Stimulated activated CD8-positive, alpha-beta memory T cell treated with anti-CD3 and anti-CD28 coated beads, Interleukin-7, amount 100 ng/mL, for 4 hours (primary cell): Measurements from ENCODE around the gene NDUFB6.
A peak's percentile ranks its signal among the peaks of the same experiment; 100 is the strongest.
"Not testable (repeated sequence)": the region's sequence is repeated elsewhere in the genome, so short reads cannot be mapped to it uniquely, and the experiment has no call there.

Experiments used
- DNase-seq, 2 donors: peaks; one replicate each; pipeline ENCODE4 v3.0.0-alpha.2; 2020; ENCODE audit warnings: low read depth in 2 of 2

Gene NDUFB6

DNA sequence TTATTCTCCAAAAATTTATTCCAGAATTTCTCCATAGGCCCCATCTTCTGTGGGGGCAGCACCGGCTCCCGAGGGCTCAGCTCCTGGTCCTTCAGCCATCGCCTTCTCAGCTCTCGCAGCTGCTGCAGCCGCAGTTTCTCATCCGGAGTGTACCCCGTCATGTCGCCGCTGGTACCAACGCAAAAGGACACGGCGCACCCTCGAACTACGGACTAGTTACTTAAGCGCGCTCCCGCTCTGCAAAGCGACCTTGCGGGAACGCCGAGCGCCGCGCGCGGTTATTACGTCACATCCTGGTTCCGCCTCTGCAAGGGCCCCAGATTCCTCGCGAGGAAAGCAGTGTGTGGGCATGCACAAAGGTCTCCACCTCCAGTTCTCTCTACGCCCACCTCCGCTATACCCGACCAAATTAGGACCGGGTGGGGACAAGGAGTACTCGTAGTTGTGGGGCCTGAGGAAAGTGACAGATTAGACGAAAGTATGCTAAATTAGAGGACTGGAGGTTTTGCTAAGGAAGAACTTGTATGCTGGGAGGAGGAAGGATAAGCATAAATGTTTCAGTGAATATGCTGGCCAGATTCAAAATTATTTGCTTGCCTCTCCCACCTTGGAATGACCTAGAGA, at the start of gene NDUFB6:
Gene NDUFB6 (minus strand): TSS at position 260 of the 624 bp plus-strand sequence. CDS start 99 bp downstream, at position 161.
- peak; percentile 94 to 95 for DNase-seq

- DNase-seq = no peak
Observed at GRCh38 chr9:32618261-32618660, 45.3 kb upstream of the NDUFB6 start.

GRCh38 chr9:32606811-32607210, 33.9 kb upstream of the NDUFB6 start:
- DNase-seq = no peak

GRCh38 chr9:32603914-32604852, 31.2 kb upstream of the NDUFB6 start:
- DNase-seq = no peak

GRCh38 chr9:32599021-32599420, 26.1 kb upstream of the NDUFB6 start:
- not testable (repeated sequence) for DNase-seq

GRCh38 chr9:32596936-32597335, 24.0 kb upstream of the NDUFB6 start:
- no peak for DNase-seq

- DNase-seq = no peak
Observed at GRCh38 chr9:32596096-32596865, 23.3 kb upstream of the NDUFB6 start.

DNA sequence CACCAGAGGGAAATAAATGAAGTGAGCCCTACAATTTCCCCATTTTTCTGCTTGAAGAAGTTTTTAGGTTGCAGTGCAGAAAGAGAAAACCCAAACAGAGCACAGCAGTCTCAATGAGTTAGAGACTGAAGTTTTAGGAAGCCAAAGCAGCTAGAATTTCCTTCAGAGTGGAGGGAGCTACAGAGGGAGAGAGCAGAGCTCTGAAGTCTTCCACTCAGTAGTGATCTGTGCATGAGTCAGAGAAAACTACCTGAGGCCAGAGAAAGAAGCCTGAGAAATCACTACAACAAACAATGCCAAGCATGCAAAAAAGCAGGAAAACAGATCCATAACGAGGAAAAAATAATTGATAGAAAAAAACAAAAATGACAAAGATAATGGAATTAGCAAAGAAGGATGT, 17.9 kb upstream of the NDUFB6 start:
- DNase-seq = no peak

DNA sequence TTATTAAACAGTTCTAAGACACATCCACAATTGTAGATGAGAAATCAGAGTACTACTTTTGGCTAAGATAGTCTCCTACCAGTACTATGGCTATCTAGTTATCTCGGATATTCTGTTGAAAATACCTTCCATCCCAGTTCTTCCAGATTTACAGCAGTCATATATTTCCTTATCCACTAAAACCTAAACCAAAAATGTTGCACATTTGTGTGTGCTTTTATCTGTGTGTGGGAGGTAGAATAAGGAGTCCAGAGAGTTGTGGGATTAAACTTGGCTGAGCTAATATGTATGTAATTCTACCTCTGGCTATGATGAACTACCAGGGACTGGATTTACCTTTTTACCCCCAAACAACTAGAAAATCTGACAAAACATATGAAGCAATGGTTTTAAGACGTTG, 17.5 kb upstream of the NDUFB6 start:
- DNase-seq = no peak

- no peak for DNase-seq
Observed at GRCh38 chr9:32589083-32589723, 16.2 kb upstream of the NDUFB6 start.

GRCh38 chr9:32587901-32588300, 14.9 kb upstream of the NDUFB6 start:
- DNase-seq = no peak

- DNase-seq = no peak
Observed at GRCh38 chr9:32584784-32585183, 11.8 kb upstream of the NDUFB6 start.

DNA sequence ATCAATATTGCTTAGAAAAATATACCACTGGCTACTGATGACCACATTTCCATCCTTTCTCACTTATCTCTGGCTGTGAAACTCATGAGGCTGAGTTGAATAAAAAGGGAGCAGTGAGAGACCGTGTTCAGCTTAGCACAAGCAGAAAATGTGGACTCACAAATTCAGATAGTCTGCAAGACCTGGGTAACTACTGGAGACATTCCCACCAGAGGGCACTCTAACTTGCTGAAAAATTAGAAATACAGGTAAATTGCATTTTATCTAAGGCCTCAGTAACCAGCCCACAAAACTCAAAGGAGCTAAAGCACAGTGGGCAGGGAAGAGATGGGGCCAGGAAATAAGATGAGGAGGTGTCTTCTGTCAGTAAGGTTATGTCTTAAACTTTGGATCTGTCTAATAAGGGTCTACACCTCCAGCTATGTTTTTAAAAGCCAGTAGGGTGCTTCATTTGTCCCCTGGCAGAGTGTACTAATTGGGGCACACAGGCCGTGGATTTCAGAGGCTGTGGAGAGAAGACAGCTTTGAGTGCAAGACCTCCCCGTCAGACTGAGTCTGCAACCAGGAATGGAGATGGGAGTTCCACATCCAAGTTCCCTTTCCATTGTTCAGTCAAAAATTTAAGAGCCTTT, 8.7 kb upstream of the NDUFB6 start:
- no peak for DNase-seq

DNA sequence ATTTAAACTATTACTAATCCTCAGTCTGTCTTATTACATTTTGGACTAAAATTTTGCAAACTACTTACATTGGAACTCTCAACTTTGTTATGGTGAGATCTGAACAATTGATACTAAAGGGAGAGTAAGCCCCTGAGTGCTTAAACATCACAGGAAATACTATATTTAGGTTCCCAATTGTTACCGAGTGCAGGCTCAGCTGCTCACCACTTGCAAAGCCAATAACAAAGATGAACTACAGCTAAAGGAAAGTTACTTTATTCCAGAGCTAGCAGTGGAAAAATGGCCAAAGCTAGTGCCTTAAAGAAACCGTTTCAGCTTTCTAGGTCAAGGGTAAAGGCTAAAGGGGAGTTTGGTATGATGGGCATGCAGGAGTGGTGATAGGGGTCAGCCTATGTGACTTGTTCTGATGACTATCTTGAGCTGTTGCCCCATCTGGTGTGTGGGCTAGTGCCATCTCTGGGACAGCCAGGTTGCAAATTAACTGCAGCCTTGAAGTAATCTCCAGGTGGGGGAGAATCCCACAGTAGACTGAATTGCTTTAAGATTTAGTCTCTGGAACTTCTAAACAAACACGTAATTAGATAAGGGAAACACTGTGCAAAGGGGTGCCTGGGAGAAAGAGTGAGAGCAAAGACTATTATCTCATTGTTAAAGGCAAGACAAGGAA, 7.8 kb upstream of the NDUFB6 start:
- no peak for DNase-seq

GRCh38 chr9:32579706-32580331, 6.9 kb upstream of the NDUFB6 start:
- peak; percentile 51 to 65 for DNase-seq

DNA sequence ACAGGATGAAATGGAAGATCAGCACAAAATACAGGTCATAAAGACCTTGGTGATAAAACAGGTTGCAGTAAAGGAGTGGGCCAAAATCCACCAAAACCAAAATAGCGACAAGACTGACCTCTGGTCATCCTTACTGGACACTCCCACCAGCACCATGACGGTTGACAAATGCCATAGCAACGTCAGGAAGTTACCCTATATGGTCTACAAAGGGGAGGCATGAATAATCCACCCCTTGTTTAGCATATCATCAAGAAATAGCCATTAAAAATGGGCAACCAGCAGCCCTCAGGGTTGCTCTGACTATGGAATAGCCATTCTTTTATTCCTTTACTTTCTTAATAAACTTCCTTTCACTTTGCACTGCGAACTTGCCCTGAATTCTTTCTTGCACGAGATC, 6.0 kb upstream of the NDUFB6 start:
- no peak for DNase-seq

GRCh38 chr9:32577316-32577715, 4.4 kb upstream of the NDUFB6 start:
- no peak for DNase-seq

GRCh38 chr9:32574858-32575257, 1.9 kb upstream of the NDUFB6 start:
- DNase-seq = no peak

GRCh38 chr9:32573821-32574220, 862 bp upstream of the NDUFB6 start:
- no peak for DNase-seq
